Measurements from ENCODE around the gene SLC4A4.

SLC4A4 gene

GRCh38 chr4:71426381-71427042 lies 87.7 kb downstream of the SLC4A4 start:
- DNase-seq: no peak

GRCh38 chr4:71429106-71429505 lies 90.3 kb downstream of the SLC4A4 start:
- DNase-seq: no peak

GRCh38 chr4:71429962-71430361 lies 91.1 kb downstream of the SLC4A4 start:
- DNase-seq: no peak

- no peak for DNase-seq
Measured at GRCh38 chr4:71430609-71431008, 91.8 kb downstream of the SLC4A4 start.

- no peak for DNase-seq
Measured at GRCh38 chr4:71440612-71441011, 101.8 kb downstream of the SLC4A4 start.

GRCh38 chr4:71441186-71442169 lies 102.7 kb downstream of the SLC4A4 start:
- DNase-seq: no peak

- DNase-seq: no peak
Measured at GRCh38 chr4:71442336-71442735, 103.5 kb downstream of the SLC4A4 start.

- no peak for DNase-seq
Measured at GRCh38 chr4:71444395-71444794, 105.6 kb downstream of the SLC4A4 start.

- DNase-seq: no peak
Measured at GRCh38 chr4:71445811-71446210, 107.0 kb downstream of the SLC4A4 start.

GRCh38 chr4:71446479-71447081 lies 107.8 kb downstream of the SLC4A4 start:
- DNase-seq: no peak

GRCh38 chr4:71449040-71449439 lies 110.2 kb downstream of the SLC4A4 start:
- DNase-seq: no peak

GRCh38 chr4:71449878-71450277 lies 111.1 kb downstream of the SLC4A4 start:
- DNase-seq: no peak

GRCh38 chr4:71453531-71453930 lies 114.7 kb downstream of the SLC4A4 start:
- no peak for DNase-seq

- DNase-seq: no peak
Measured at GRCh38 chr4:71456841-71457240, 118.0 kb downstream of the SLC4A4 start.

GRCh38 chr4:71460371-71460770 lies 121.6 kb downstream of the SLC4A4 start:
- DNase-seq: no peak

GRCh38 chr4:71461422-71461821 lies 122.6 kb downstream of the SLC4A4 start:
- DNase-seq: no peak

- DNase-seq: no peak
Measured at GRCh38 chr4:71466775-71467174, 128.0 kb downstream of the SLC4A4 start.

- DNase-seq: no peak
Measured at GRCh38 chr4:71468116-71468710, 129.4 kb downstream of the SLC4A4 start.

GRCh38 chr4:71469541-71469940 lies 130.7 kb downstream of the SLC4A4 start:
- DNase-seq: no peak

GRCh38 chr4:71470524-71470923 lies 131.7 kb downstream of the SLC4A4 start:
- no peak for DNase-seq

- no peak for DNase-seq
Measured at GRCh38 chr4:71472946-71473345, 134.1 kb downstream of the SLC4A4 start.

- no peak for DNase-seq
Measured at GRCh38 chr4:71473541-71474240, 134.9 kb downstream of the SLC4A4 start.

GRCh38 chr4:71474731-71475130 lies 135.9 kb downstream of the SLC4A4 start:
- no peak for DNase-seq
